OCI-LY1 (cell line): ENCODE data around the gene ZNF575.

ENCODE experiments used
- H2AFZ ChIP-seq: fragments of 200-600 bp; sonication (generic), shearing (Covaris generic); 2 replicates; pipeline ENCODE4 v1.6.0; 2014; ENCODE audit warnings: antibody characterized with exemption, mild to moderate bottlenecking, low read length
- H3F3A ChIP-seq: fragments of 200-600 bp; sonication (generic), shearing (Covaris generic); 2 replicates; pipeline ENCODE4 v1.6.0; 2014; ENCODE audit warnings: mild to moderate bottlenecking, antibody characterized with exemption, low read length, moderate library complexity; ENCODE audit not compliant: insufficient read depth
- H3K27ac ChIP-seq: fragments of 200-600 bp; sonication (generic); 2 replicates; pipeline ENCODE4 v1.5.1; 2014; ENCODE audit warnings: low read length, mixed run types, mild to moderate bottlenecking, low read depth; ENCODE audit not compliant: poor library complexity, severe bottlenecking
- H3K27me3 ChIP-seq: fragments of 200-600 bp; sonication (generic); 2 replicates; pipeline ENCODE4 v1.6.0; 2014; ENCODE audit warnings: antibody characterized with exemption, mild to moderate bottlenecking, low read length, moderate library complexity; ENCODE audit not compliant: insufficient read depth
- H3K36me3 ChIP-seq: fragments of 200-600 bp; sonication (generic); 2 replicates; pipeline ENCODE4 v1.6.1; 2014; ENCODE audit warnings: mild to moderate bottlenecking, antibody characterized with exemption, low read length, moderate library complexity, mixed read lengths; ENCODE audit not compliant: insufficient read depth
- H3K4me1 ChIP-seq: fragments of 200-600 bp; sonication (generic); 2 replicates; pipeline ENCODE4 v1.5.1; 2014; ENCODE audit warnings: mild to moderate bottlenecking, low read length, moderate library complexity; ENCODE audit not compliant: insufficient read depth, severe bottlenecking
- H3K4me2 ChIP-seq: fragments of 200-600 bp; sonication (generic), shearing (Covaris generic); 2 replicates; pipeline ENCODE4 v1.6.1; 2014; ENCODE audit warnings: low read length
- H3K4me3 ChIP-seq: fragments of 200-600 bp; sonication (generic); 2 replicates; pipeline ENCODE4 v1.5.1; 2014; ENCODE audit warnings: low read length, low read depth, mild to moderate bottlenecking, mixed read lengths; ENCODE audit not compliant: poor library complexity, severe bottlenecking
- H3K79me2 ChIP-seq: fragments of 200-600 bp; shearing (Covaris generic); 2 replicates; pipeline ENCODE4 v1.6.1; 2016; ENCODE audit warnings: mixed run types, low read length, mixed read lengths; ENCODE audit not compliant: insufficient read depth
- H3K9ac ChIP-seq: fragments of 200-600 bp; sonication (generic), shearing (Covaris generic); 2 replicates; pipeline ENCODE4 v1.6.1; 2014; ENCODE audit warnings: mild to moderate bottlenecking, low read length, mixed read lengths
- H3K9me2 ChIP-seq: fragments of 200-600 bp; sonication (generic), shearing (Covaris generic); 2 replicates; pipeline ENCODE4 v1.6.1; 2014; ENCODE audit warnings: low read depth, mild to moderate bottlenecking, low read length, mixed read lengths
- H3K9me3 ChIP-seq: fragments of 200-600 bp; shearing (Covaris generic); 2 replicates; pipeline ENCODE4 v1.6.1; 2014; ENCODE audit warnings: low read length, mixed read lengths
- H4K20me1 ChIP-seq: fragments of 200-600 bp; sonication (generic), shearing (Covaris generic); 2 replicates; pipeline ENCODE4 v1.6.0; 2016; ENCODE audit warnings: mild to moderate bottlenecking, low read length; ENCODE audit not compliant: insufficient read depth
- EZH2 ChIP-seq: fragments of 200-600 bp; sonication (generic), shearing (Covaris generic); IDR thresholded peaks from 2 replicates; pipeline ENCODE4 v1.8.0; 2017; ENCODE audit warnings: borderline replicate concordance, mixed run types, mild to moderate bottlenecking, antibody characterized with exemption, low read length, moderate library complexity, mixed read lengths
- TF ChIP-seq, protein P1 (sequence below): fragments of 200-600 bp; sonication (generic), shearing (Covaris generic); IDR thresholded peaks from 2 replicates; pipeline ENCODE4 v1.5.1; 2017; ENCODE audit warnings: mild to moderate bottlenecking, antibody characterized with exemption, low read length, moderate library complexity, mixed read lengths

Gene ZNF575

DNA sequence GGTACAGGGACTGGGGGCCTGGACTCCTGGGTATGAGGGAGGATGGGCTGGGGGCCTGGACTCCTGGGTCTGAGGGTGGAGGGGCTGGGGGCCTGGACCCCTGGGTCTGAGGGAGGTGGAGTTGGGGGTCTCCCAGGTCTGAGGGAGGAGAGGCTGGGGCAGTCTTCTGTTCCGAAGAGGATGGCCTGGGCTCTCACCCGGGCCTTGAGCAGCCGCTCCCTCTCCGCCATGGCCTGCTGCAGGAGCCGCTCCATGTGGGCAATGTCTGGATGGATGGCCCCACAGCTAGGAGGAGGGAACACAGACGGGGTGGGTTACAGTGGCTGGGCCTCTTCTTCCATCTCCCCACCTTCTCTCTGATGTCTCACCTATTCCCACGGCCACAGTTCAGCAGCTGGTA lies 46.6 kb upstream of the ZNF575 start:
- no peak overlapping the region for H3K4me2 ChIP-seq
- no peaks in the 10 kb centered on the region for H4K20me1 ChIP-seq
- no peaks in the 10 kb centered on the region for H3K4me1 ChIP-seq
- H3K9me2 ChIP-seq, result no peaks in the 10 kb centered on the region
- H3K4me3 ChIP-seq, result no peak overlapping the region
- H3K36me3 ChIP-seq, result no peaks in the 10 kb centered on the region; the same call in 1 of the 2 replicates
- H3K9ac ChIP-seq, result no peak overlapping the region
- no peak for TF ChIP-seq EZH2
- TF ChIP-seq, protein P1, sequence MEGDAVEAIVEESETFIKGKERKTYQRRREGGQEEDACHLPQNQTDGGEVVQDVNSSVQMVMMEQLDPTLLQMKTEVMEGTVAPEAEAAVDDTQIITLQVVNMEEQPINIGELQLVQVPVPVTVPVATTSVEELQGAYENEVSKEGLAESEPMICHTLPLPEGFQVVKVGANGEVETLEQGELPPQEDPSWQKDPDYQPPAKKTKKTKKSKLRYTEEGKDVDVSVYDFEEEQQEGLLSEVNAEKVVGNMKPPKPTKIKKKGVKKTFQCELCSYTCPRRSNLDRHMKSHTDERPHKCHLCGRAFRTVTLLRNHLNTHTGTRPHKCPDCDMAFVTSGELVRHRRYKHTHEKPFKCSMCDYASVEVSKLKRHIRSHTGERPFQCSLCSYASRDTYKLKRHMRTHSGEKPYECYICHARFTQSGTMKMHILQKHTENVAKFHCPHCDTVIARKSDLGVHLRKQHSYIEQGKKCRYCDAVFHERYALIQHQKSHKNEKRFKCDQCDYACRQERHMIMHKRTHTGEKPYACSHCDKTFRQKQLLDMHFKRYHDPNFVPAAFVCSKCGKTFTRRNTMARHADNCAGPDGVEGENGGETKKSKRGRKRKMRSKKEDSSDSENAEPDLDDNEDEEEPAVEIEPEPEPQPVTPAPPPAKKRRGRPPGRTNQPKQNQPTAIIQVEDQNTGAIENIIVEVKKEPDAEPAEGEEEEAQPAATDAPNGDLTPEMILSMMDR, result no peak
- H3K9me3 ChIP-seq, result no peaks in the 10 kb centered on the region
- H3K27me3 ChIP-seq, result no peaks in the 10 kb centered on the region
- no peak overlapping the region for H2AFZ ChIP-seq
- no peak overlapping the region for H3K27ac ChIP-seq
- no peaks in the 10 kb centered on the region for H3K79me2 ChIP-seq
- no peaks in the 10 kb centered on the region for H3F3A ChIP-seq

DNA sequence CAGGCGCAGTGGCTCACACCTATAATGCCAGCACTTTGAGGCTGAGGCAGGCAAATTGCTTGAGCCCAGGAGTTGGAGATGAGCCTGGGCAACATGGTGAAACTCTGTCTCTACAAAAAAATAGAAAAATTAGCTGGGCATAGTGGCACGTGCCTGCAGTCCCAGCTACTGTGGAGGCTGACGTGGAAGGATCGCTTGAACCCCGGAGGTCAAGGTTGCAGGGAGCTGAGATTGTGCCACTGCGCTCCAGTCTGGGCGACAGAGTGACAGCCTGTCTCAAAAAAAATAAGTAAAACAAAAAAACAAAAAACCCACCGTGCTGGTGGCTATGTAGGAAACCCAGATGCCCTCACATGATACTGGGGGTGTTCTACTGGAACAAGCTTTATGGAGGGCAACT lies 44.8 kb upstream of the ZNF575 start:
- Histone ChIP-seq H3K4me3 (no peak overlapping the region), H2AFZ (no peak overlapping the region), H3K79me2 (no peaks in the 10 kb centered on the region), H3K9ac (no peak overlapping the region), H3K4me2 (no peak overlapping the region), H3K36me3 (no peaks in the 10 kb centered on the region; the same call in 1 of the 2 replicates), H3K27me3 (no peaks in the 10 kb centered on the region), H4K20me1 (no peaks in the 10 kb centered on the region), H3F3A (no peaks in the 10 kb centered on the region), H3K9me2 (no peaks in the 10 kb centered on the region), H3K9me3 (no peaks in the 10 kb centered on the region), H3K4me1 (no peaks in the 10 kb centered on the region), H3K27ac (no peak overlapping the region)
- TF ChIP-seq, protein P1, result no peak
- no peak for TF ChIP-seq EZH2

DNA sequence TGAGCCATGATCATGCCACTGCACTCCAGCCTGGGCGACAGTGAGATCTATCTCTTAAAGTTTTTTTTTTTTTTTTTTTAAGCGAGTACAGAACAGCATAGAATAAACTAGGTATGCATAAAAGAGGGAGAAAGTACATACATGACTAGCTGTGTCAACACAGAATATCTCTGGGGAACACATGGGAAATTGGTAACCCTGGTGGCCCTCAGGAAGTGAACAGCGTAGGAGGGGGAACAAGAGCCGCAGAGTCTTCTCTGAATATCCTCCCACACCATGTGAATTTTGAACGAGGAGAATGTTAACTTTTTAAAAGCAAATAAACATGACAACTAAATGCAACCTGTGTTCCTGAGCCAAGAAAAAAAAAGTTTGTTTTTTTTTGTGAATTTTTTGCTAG lies 43.7 kb upstream of the ZNF575 start:
- no peak overlapping the region for H3K4me3 ChIP-seq
- no peaks in the 10 kb centered on the region; the same call in 1 of the 2 replicates for H3K36me3 ChIP-seq
- H2AFZ ChIP-seq, result no peak overlapping the region
- no peaks in the 10 kb centered on the region for H4K20me1 ChIP-seq
- no peak overlapping the region for H3K9ac ChIP-seq
- no peaks in the 10 kb centered on the region for H3K9me3 ChIP-seq
- no peaks in the 10 kb centered on the region for H3K79me2 ChIP-seq
- no peak overlapping the region for H3K4me2 ChIP-seq
- no peak overlapping the region for H3K27ac ChIP-seq
- no peaks in the 10 kb centered on the region for H3K4me1 ChIP-seq
- no peaks in the 10 kb centered on the region for H3K9me2 ChIP-seq
- no peaks in the 10 kb centered on the region for H3F3A ChIP-seq
- TF ChIP-seq, protein P1, result no peak
- no peak for TF ChIP-seq EZH2
- H3K27me3 ChIP-seq, result no peaks in the 10 kb centered on the region
